ENCODE results near the gene TRMT2A. TPM values are rescaled to one million over a fixed set of nuclear protein-coding genes. Genes with fewer than 3 reads are reported as not detected.
"Not testable (repeated sequence)": the region's sequence is repeated elsewhere in the genome, so short reads cannot be mapped to it uniquely, and the experiment has no call there.

The TRMT2A gene
- total RNA-seq, 1 experiment from 2014 or later, result 68.1 TPM

DNA sequence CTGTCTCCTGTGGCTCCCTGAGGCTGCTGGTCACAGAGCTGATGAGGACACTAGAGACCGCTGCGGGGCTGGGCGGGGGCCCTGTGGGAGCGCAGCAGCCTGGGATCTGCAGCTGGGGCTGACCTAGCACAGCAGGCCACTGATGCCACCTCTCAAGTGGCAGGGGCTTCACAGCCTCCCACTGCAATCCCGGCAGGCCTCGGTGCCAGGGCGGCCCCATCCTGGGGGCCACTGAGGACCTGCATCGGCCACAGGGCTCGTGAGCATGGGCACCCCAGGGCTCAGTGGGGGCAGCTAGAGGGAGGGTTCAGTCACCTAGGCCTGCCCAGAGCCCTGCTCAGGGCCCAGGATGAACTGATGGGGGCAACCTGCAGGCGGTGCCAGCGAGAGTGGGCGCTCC lies 48.4 kb upstream of the TRMT2A start:
- BruUV-seq (replicated peaks), result no TSS peak
- no peaks in the 10 kb centered on the region for H3K9me3 ChIP-seq (ENCODE audit: low read depth, low read length, poor library complexity, severe bottlenecking)
- H3K36me3 ChIP-seq (ENCODE audit: insufficient read depth, low read length, poor library complexity, severe bottlenecking), result no peaks in the 10 kb centered on the region
- ChIA-PET CTCF (no interaction called here), POLR2A (ENCODE audit: low non-redundant PET) (no interaction called here)
- no peaks in the 10 kb centered on the region for H3K27me3 ChIP-seq (replicated peaks; ENCODE audit: insufficient read depth, low read depth, low read length, poor library complexity)
- TF ChIP-seq, protein P1, sequence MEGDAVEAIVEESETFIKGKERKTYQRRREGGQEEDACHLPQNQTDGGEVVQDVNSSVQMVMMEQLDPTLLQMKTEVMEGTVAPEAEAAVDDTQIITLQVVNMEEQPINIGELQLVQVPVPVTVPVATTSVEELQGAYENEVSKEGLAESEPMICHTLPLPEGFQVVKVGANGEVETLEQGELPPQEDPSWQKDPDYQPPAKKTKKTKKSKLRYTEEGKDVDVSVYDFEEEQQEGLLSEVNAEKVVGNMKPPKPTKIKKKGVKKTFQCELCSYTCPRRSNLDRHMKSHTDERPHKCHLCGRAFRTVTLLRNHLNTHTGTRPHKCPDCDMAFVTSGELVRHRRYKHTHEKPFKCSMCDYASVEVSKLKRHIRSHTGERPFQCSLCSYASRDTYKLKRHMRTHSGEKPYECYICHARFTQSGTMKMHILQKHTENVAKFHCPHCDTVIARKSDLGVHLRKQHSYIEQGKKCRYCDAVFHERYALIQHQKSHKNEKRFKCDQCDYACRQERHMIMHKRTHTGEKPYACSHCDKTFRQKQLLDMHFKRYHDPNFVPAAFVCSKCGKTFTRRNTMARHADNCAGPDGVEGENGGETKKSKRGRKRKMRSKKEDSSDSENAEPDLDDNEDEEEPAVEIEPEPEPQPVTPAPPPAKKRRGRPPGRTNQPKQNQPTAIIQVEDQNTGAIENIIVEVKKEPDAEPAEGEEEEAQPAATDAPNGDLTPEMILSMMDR (conservative IDR thresholded peaks at IDR 0.05; ENCODE audit: low read depth, low read length), result no peak
- TF ChIP-seq EZH2 (IDR thresholded peaks at IDR 0.05; ENCODE audit: borderline replicate concordance, low read depth, low read length, poor library complexity, severe bottlenecking), result no peak
- H3K4me3 ChIP-seq (ENCODE audit: low read depth, low read length, poor library complexity, severe bottlenecking), result no peak overlapping the region
- no peaks in the 10 kb centered on the region for H3K4me1 ChIP-seq (ENCODE audit: insufficient read depth, low read length, poor library complexity, severe bottlenecking)
- no peak for DNase-seq (ENCODE audit: low spot score)
- no peak overlapping the region for H3K27ac ChIP-seq (ENCODE audit: low read depth, low read length, poor library complexity, severe bottlenecking)
- intact Hi-C loops (cut with micrococcal nuclease; ENCODE audit: unreplicated experiment), result no loop called here

DNA sequence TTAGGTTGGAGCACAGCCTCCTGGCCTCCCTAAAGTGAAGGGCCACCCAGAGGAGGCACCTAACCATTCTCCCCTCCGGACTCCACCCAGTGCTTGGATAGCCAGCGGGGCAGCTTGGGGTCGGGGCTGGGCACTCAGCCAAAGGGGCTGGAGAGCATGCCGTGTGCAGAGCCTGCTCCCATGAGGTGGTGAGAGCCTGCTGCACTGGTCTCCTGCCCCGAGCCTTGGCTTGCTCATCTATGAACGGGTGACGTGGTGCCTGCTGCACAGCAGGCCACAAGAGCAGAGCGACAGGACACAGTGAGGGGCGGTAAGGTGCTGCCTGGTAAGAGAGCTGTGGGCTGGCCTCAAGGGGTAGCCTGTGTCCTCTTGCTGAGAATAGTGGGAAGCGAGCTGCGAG lies 47.8 kb upstream of the TRMT2A start:
- POLR2A ChIA-PET (ENCODE audit: low non-redundant PET), result no interaction called here
- CTCF ChIA-PET, result no interaction called here
- intact Hi-C loops (cut with micrococcal nuclease; ENCODE audit: unreplicated experiment), result no loop called here

DNA sequence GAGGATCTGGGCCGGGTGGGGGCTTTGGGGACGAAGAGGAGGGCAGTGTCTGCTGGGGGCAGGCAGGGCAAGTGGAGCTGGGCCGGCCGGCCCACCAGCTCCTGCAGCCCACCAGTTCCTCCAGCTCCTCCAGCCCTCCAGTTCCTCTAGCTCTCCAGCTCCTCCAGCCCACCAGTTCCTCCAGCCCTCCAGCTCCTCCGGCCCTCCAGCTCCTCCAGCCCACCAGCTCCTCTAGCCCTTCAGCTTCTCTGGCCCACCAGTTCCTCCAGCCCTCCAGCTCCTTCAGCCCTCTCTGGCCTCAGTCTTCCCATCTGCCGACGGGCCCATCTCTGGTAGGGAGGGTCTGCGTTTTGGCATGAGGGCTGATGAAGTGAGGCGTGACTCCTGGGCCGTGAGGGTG lies 43.0 kb upstream of the TRMT2A start:
- H3K27me3 ChIP-seq (replicated peaks; ENCODE audit: insufficient read depth, low read depth, low read length, poor library complexity), result no peaks in the 10 kb centered on the region
- TF ChIP-seq EZH2 (IDR thresholded peaks at IDR 0.05; ENCODE audit: borderline replicate concordance, low read depth, low read length, poor library complexity, severe bottlenecking), result no peak
- H3K9me3 ChIP-seq (ENCODE audit: low read depth, low read length, poor library complexity, severe bottlenecking), result no peaks in the 10 kb centered on the region
- ChIA-PET POLR2A (ENCODE audit: low non-redundant PET) (no interaction called here), CTCF (no interaction called here)
- H3K4me1 ChIP-seq (ENCODE audit: insufficient read depth, low read length, poor library complexity, severe bottlenecking), result no peaks in the 10 kb centered on the region
- intact Hi-C loops (cut with micrococcal nuclease; ENCODE audit: unreplicated experiment), result no loop called here
- no peaks in the 10 kb centered on the region for H3K36me3 ChIP-seq (ENCODE audit: insufficient read depth, low read length, poor library complexity, severe bottlenecking)
- no peak for DNase-seq (ENCODE audit: low spot score)
- no peak overlapping the region for H3K4me3 ChIP-seq (ENCODE audit: low read depth, low read length, poor library complexity, severe bottlenecking)
- H3K27ac ChIP-seq (ENCODE audit: low read depth, low read length, poor library complexity, severe bottlenecking), result no peak overlapping the region
- BruUV-seq (replicated peaks), result no TSS peak

More for the DNA sequence above, 47.8 kb upstream of the TRMT2A start:
- Histone ChIP-seq H3K36me3 (ENCODE audit: insufficient read depth, low read length, poor library complexity, severe bottlenecking) (no peaks in the 10 kb centered on the region), H3K4me1 (ENCODE audit: insufficient read depth, low read length, poor library complexity, severe bottlenecking) (no peaks in the 10 kb centered on the region), H3K27ac (ENCODE audit: low read depth, low read length, poor library complexity, severe bottlenecking) (no peak overlapping the region), H3K27me3 (replicated peaks; ENCODE audit: insufficient read depth, low read depth, low read length, poor library complexity) (no peaks in the 10 kb centered on the region), H3K4me3 (ENCODE audit: low read depth, low read length, poor library complexity, severe bottlenecking) (no peak overlapping the region), H3K9me3 (ENCODE audit: low read depth, low read length, poor library complexity, severe bottlenecking) (no peaks in the 10 kb centered on the region)
- no peak for TF ChIP-seq EZH2 (IDR thresholded peaks at IDR 0.05; ENCODE audit: borderline replicate concordance, low read depth, low read length, poor library complexity, severe bottlenecking)
- TF ChIP-seq, protein P1 (conservative IDR thresholded peaks at IDR 0.05; ENCODE audit: low read depth, low read length), result no peak
- no peak for DNase-seq (ENCODE audit: low spot score)
- BruUV-seq (replicated peaks), result no TSS peak

DNA sequence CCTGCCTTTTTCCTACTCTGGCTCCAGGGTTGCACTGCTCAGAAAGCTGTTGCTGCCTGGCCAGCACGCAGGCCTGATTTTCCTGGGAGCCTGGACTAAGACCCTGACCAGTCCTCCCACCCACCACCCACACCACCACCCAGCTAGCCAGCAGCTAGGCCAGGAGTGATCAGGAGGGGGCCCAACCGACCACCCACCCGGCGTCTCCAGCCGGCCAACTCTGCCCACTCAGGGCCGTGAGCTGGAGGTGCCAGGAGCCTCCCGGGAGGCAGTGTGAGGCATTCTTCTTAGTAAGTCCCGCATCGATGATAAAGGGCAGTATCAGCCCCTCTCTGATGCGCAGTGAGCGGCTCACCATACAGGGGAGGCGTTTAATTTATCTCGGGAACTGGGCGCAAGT lies 42.5 kb upstream of the TRMT2A start:
- H3K4me3 ChIP-seq (ENCODE audit: low read depth, low read length, poor library complexity, severe bottlenecking); DNase-seq (ENCODE audit: low spot score); H3K4me1 ChIP-seq (ENCODE audit: insufficient read depth, low read length, poor library complexity, severe bottlenecking); BruUV-seq (replicated peaks); H3K27me3 ChIP-seq (replicated peaks; ENCODE audit: insufficient read depth, low read depth, low read length, poor library complexity); H3K36me3 ChIP-seq (ENCODE audit: insufficient read depth, low read length, poor library complexity, severe bottlenecking); H3K9me3 ChIP-seq (ENCODE audit: low read depth, low read length, poor library complexity, severe bottlenecking); CTCF ChIA-PET; POLR2A ChIA-PET (ENCODE audit: low non-redundant PET); H3K27ac ChIP-seq (ENCODE audit: low read depth, low read length, poor library complexity, severe bottlenecking); intact Hi-C loops (cut with micrococcal nuclease; ENCODE audit: unreplicated experiment): not testable (repeated sequence)
